Lung (tissue), 12 donors: ENCODE data around the gene PGR. TPM values are rescaled to one million over a fixed set of nuclear protein-coding genes. Genes with fewer than 3 reads are reported as not detected.

Experiments
- ATAC-seq: fragments of 200-7000 bp; cut with Tn5 transposase; one replicate; pipeline ENCODE4 v1.9.1; 2020; ENCODE audit warnings: moderate number of reproducible peaks; ENCODE audit not compliant: insufficient read depth, low FRiP score
- DNase-seq, 3 donors: peaks; one replicate each; pipeline ENCODE4 v3.0.0-alpha.2; 2013 to 2017
- H3K27ac ChIP-seq, 2 donors: one replicate each; pipeline ENCODE4 v1.5.1; 2013; ENCODE audit warnings: mild to moderate bottlenecking in 2 of 2, moderate library complexity in 2 of 2, control low read depth in 1 of 2, inconsistent platforms in 1 of 2, low read depth in 1 of 2, low read length in 1 of 2
- H3K27me3 ChIP-seq, 3 donors: one replicate each; pipeline ENCODE4 v1.5.1; 2013; ENCODE audit warnings: low read length in 2 of 3; ENCODE audit not compliant: control insufficient read depth in 3 of 3, insufficient read depth in 3 of 3
- H3K36me3 ChIP-seq, 4 donors: one replicate each; pipeline ENCODE4 v1.5.1; 2013; ENCODE audit warnings: low read length in 4 of 4, mild to moderate bottlenecking in 1 of 4, moderate library complexity in 1 of 4; ENCODE audit not compliant: control insufficient read depth in 4 of 4, insufficient read depth in 4 of 4
- H3K4me1 ChIP-seq, 5 donors: one replicate each; pipeline ENCODE4 v1.5.1; 2013; ENCODE audit warnings: low read length in 5 of 5, mild to moderate bottlenecking in 2 of 5, moderate library complexity in 1 of 5; ENCODE audit not compliant: control insufficient read depth in 5 of 5, insufficient read depth in 5 of 5
- H3K4me3 ChIP-seq: one replicate; pipeline ENCODE4 v1.5.1; 2013; ENCODE audit warnings: mild to moderate bottlenecking, control low read depth, moderate library complexity
- H3K9ac ChIP-seq, 2 donors: one replicate each; pipeline ENCODE4 v1.5.1; 2013; ENCODE audit warnings: low read length in 2 of 2, control low read depth in 1 of 2; ENCODE audit not compliant: insufficient read depth in 1 of 2
- H3K9me3 ChIP-seq, 4 donors: one replicate each; pipeline ENCODE4 v1.5.1; 2013; ENCODE audit warnings: low read length in 3 of 4, mild to moderate bottlenecking in 1 of 4, moderate library complexity in 1 of 4; ENCODE audit not compliant: control insufficient read depth in 4 of 4, insufficient read depth in 3 of 4
- CTCF ChIP-seq: IDR thresholded peaks from 2 replicates; pipeline ENCODE4 v1.5.1; 2012; ENCODE audit warnings: mild to moderate bottlenecking; ENCODE audit errors: control extremely low read depth, extremely low read depth
- WGBS, 2 donors: extraction: QIAGEN DNeasy Blood & Tissue Kit; methylation state at CpG; one replicate each; pipeline ENCODE4 v1.1.7; 2013; 5-methylcytosine and 5-hydroxymethylcytosine counted together
- polyA plus RNA-seq, 2 donors: library from polyadenylated mRNA; stranded (reverse); fragments of 200-250 nt; gene quantifications; one replicate each; pipeline ENCODE4 v1.2.1, GENCODE V29; 2013
- total RNA-seq, 2 donors: library from RNA; depleted of rRNA in 1 of 2; stranded (reverse); fragments of >200 nt in 1 of 2; gene quantifications; one replicate each; pipeline ENCODE4 v1.2.1, GENCODE V29; 2014 to 2021
- donor health status: control.
- donor health status: control.
- donor health status: Bipolar disorder and iron deficiency.
- donor health status: healthy.
- donor health status: DM: yes; HTN: yes; CAD: no.

PGR gene
- total and polyA plus RNA-seq, 4 donors, result 0.16 to 8.8 (median 1.3) TPM

- 72 to 82% methylated on average over 1 of the region's 1 CpG for WGBS, 2 donors
- no peak for DNase-seq
- no peak overlapping the region for H3K4me3 ChIP-seq
- H3K9ac ChIP-seq, result no peak overlapping the region
- TF ChIP-seq CTCF, result no peak
- no peak for ATAC-seq
- no peak overlapping the region for H3K27ac ChIP-seq
- no peaks in the 10 kb centered on the region for H3K4me1 ChIP-seq
- no peaks in the 10 kb centered on the region for H3K9me3 ChIP-seq
- no peaks in the 10 kb centered on the region for H3K27me3 ChIP-seq
- peaks cover 0 to 7% (median 0%) of the 10 kb centered on the region in 4 donors for H3K36me3 ChIP-seq
These were observed 36.4 kb upstream of the PGR start for GRCh38 chr11:101166038-101166437.

GRCh38 chr11:101158119-101158518 is 28.5 kb upstream of the PGR start:
- Histone ChIP-seq H3K4me1 (no peaks in the 10 kb centered on the region), H3K4me3 (no peak overlapping the region), H3K9ac (no peak overlapping the region), H3K27me3 (no peaks in the 10 kb centered on the region), H3K36me3 (peaks cover 0 to 5% (median 0%) of the 10 kb centered on the region in 4 donors), H3K27ac (no peak overlapping the region), H3K9me3 (peaks cover 0 to 7% (median 3%) of the 10 kb centered on the region in 4 donors)
- ATAC-seq (no peak), DNase-seq (no peak)
- WGBS, 2 donors, result 79 to 87% methylated on average over 2 of the region's 2 CpGs
- TF ChIP-seq CTCF, result no peak

DNA sequence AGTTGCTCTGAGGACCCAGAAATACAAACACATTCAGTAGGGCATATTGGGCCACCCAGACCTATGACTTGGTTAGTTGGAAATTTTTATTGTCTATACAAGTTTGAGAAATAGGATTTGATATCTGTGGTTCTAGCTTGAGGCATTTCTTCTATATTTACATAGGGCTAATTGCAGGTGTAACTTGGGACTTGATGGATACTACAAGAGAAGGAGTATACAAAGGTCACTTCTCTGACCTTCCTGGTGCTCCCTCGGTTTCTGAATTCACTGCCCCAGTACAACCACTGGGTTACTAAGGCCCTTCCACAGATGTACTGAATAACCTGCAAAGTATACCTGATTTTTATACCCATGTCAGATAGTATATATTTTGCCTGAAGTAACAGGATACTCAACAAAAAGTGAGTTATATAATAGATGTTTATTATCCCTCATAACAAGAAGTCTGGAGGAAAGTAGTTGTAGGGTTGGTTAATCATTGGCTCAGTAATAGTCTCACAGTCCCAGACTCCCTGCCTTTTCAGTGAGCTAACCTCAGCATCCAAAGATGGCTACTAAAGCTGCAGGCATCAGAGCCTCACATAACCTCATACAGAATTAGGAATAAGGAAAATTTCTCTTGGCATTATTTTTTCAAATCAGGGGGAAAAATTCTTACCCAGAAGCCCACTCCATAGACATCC is 8.8 kb upstream of the PGR start:
- Histone ChIP-seq H3K4me3 (no peak overlapping the region), H3K4me1 (no peaks in the 10 kb centered on the region), H3K9ac (no peak overlapping the region), H3K9me3 (no peaks in the 10 kb centered on the region), H3K27me3 (no peaks in the 10 kb centered on the region), H3K36me3 (no peaks in the 10 kb centered on the region), H3K27ac (no peak overlapping the region)
- TF ChIP-seq CTCF, result no peak
- ATAC-seq, result no peak
- DNase-seq, result no peak
- 63 to 68% methylated on average over 1 of the region's 1 CpG for WGBS, 2 donors

GRCh38 chr11:101133190-101133589 is 3.6 kb upstream of the PGR start:
- Histone ChIP-seq H3K4me3 (no peak overlapping the region), H3K9ac (no peak overlapping the region), H3K36me3 (no peaks in the 10 kb centered on the region), H3K9me3 (peaks cover 0 to 5% (median 0%) of the 10 kb centered on the region in 4 donors), H3K27me3 (peaks cover 4 to 37% (median 7%) of the 10 kb centered on the region in 3 donors), H3K27ac (no peak overlapping the region), H3K4me1 (peaks cover 0 to 13% (median 0%) of the 10 kb centered on the region in 5 donors)
- DNase-seq, result no peak
- WGBS, 2 donors, result 74 to 77% methylated on average over 1 of the region's 1 CpG
- ATAC-seq, result no peak
- no peak for TF ChIP-seq CTCF
